GM12878 (cell line): Measurements from ENCODE around the gene RRP1B. TPM values are rescaled to one million over a fixed set of nuclear protein-coding genes. Genes with fewer than 3 reads are reported as not detected.

ENCODE experiments used
- ATAC-seq: fragments of 200-7000 bp; cut with Tn5 transposase; 3 replicates; pipeline ENCODE4 v1.9.1; 2020; ENCODE audit warnings: mild to moderate bottlenecking, moderate library complexity
- BruUV-seq: library from RNA; stranded (reverse); fragments of 400-500 nt; replicated peaks from 2 replicates; lab custom pipeline; 2021; lab: Mats Ljungman, UMichigan
- CTCF ChIA-PET: fragments of 300-600 bp; sonication (Branson Sonifier 250); formaldehyde crosslinking; extraction: SDS; loops from one replicate; lab custom pipeline; 2021; ENCODE audit warnings: inconsistent platforms; lab: Yijun Ruan, JAX
- POLR2A ChIA-PET: fragments of 350-600 bp; formaldehyde crosslinking; extraction: SDS; loops from one replicate; lab custom pipeline; 2021; ENCODE audit warnings: inconsistent platforms; lab: Charles Lee
- RAD21 ChIA-PET: fragments of 300-600 bp; sonication (Branson Sonifier 250); formaldehyde crosslinking; loops from one replicate; lab custom pipeline; 2023; ENCODE audit warnings: antibody characterized with exemption; ENCODE audit not compliant: unreplicated experiment; lab: Charles Lee
- SMC1A ChIA-PET: fragments of 300-600 bp; sonication (Branson Sonifier 250); formaldehyde crosslinking; loops from one replicate; lab custom pipeline; 2023; ENCODE audit not compliant: unreplicated experiment, uncharacterized antibody; lab: Charles Lee
- DNase-seq: peaks from one replicate; pipeline ENCODE4 v3.0.0-alpha.2; 2011; ENCODE audit warnings: low read depth, low spot score
- FAIRE-seq: peaks from 3 replicates; lab custom pipeline; 2011; peaks lifted over from hg19 to GRCh38; lab: Jason Lieb, UNC
- H2AFZ ChIP-seq: 2 replicates; pipeline ENCODE4 v1.6.0; 2011; ENCODE audit warnings: low read depth, low read length, control low read depth; ENCODE audit not compliant: control insufficient read depth
- H3K27ac ChIP-seq: 2 replicates; pipeline ENCODE4 v1.5.1; 2011; ENCODE audit warnings: control low read depth; ENCODE audit not compliant: control insufficient read depth, insufficient read depth
- H3K27me3 ChIP-seq, 2 experiments: replicated peaks in 1 of 2; 2 replicates each; pipeline versions ENCODE4 v1.6.0 to v1.6.1; 2011; ENCODE audit warnings: low read length in 1 of 2; ENCODE audit not compliant: control insufficient read depth in 2 of 2, insufficient read depth in 2 of 2
- H3K36me3 ChIP-seq, 2 experiments: 2 replicates each; pipeline ENCODE4 v1.5.1; 2011; ENCODE audit warnings: low read length in 1 of 2; ENCODE audit not compliant: control insufficient read depth in 2 of 2, insufficient read depth in 2 of 2
- H3K4me1 ChIP-seq: 2 replicates; pipeline ENCODE4 v1.6.1; 2011; ENCODE audit warnings: mild to moderate bottlenecking, low read length, moderate library complexity, mixed read lengths; ENCODE audit not compliant: control insufficient read depth, insufficient read depth
- H3K4me2 ChIP-seq: 2 replicates; pipeline ENCODE4 v1.6.0; 2011; ENCODE audit warnings: control low read depth; ENCODE audit not compliant: control insufficient read depth, insufficient read depth
- H3K4me3 ChIP-seq: fragments of 200-600 bp; sonication (generic); 2 replicates; pipeline ENCODE4 v1.5.1; 2016
- H3K79me2 ChIP-seq: 2 replicates; pipeline ENCODE4 v1.6.0; 2011; ENCODE audit warnings: low read length; ENCODE audit not compliant: control insufficient read depth, insufficient read depth
- H3K9ac ChIP-seq: 2 replicates; pipeline ENCODE4 v1.8.0; 2011; ENCODE audit warnings: low read length, control low read depth, mixed read lengths; ENCODE audit not compliant: control insufficient read depth, insufficient read depth
- H3K9me3 ChIP-seq: replicated peaks from 3 replicates; pipeline ENCODE4 v1.5.1; 2011; ENCODE audit warnings: mild to moderate bottlenecking, low read length; ENCODE audit not compliant: control insufficient read depth, insufficient read depth
- H4K20me1 ChIP-seq: 2 replicates; pipeline ENCODE4 v1.6.0; 2011; ENCODE audit not compliant: control insufficient read depth, insufficient read depth
- BMI1 ChIP-seq: fragments of 450-650 bp; IDR thresholded peaks from 2 replicates; pipeline ENCODE4 v1.6.1; 2016; ENCODE audit warnings: mild to moderate bottlenecking, moderate library complexity, borderline replicate concordance
- DPF2 ChIP-seq: fragments of 450-650 bp; IDR thresholded peaks from 2 replicates; pipeline ENCODE4 v1.6.1; 2017; ENCODE audit warnings: mild to moderate bottlenecking
- FOXM1 ChIP-seq: IDR thresholded peaks from 2 replicates; pipeline ENCODE4 v1.6.1; 2012; ENCODE audit warnings: low read depth, mild to moderate bottlenecking, inconsistent platforms, low read length, moderate library complexity
- MYB ChIP-seq: fragments of 150-350 bp; IDR thresholded peaks from 2 replicates; pipeline ENCODE4 v1.6.1; 2014; ENCODE audit warnings: mild to moderate bottlenecking, low read depth, low read length, borderline replicate concordance
- NFXL1 ChIP-seq: fragments of 450-650 bp; IDR thresholded peaks from 2 replicates; pipeline ENCODE4 v1.6.1; 2017; ENCODE audit warnings: antibody characterized with exemption, mild to moderate bottlenecking, borderline replicate concordance
- SMARCA5 ChIP-seq: fragments of 450-650 bp; IDR thresholded peaks from 2 replicates; pipeline ENCODE4 v1.6.1; 2017; ENCODE audit warnings: mild to moderate bottlenecking
- STAT1 ChIP-seq: fragments of 450-650 bp; conservative IDR thresholded peaks from 2 replicates; pipeline ENCODE4 v1.6.1; 2014; ENCODE audit warnings: antibody characterized with exemption, mild to moderate bottlenecking
- SUPT20H ChIP-seq: IDR thresholded peaks from 2 replicates; pipeline ENCODE4 v1.6.1; 2011; ENCODE audit warnings: low read depth, mild to moderate bottlenecking, low read length, moderate library complexity, borderline replicate concordance; ENCODE audit not compliant: control insufficient read depth
- WGBS: methylation state at CpG from one replicate; pipeline ENCODE4 v1.1.6; 2016; ENCODE audit warnings: low lambda C conversion rate; ENCODE audit not compliant: insufficient replicate concordance, insufficient coverage; ENCODE audit errors: missing lambda C conversion rate; 5-methylcytosine and 5-hydroxymethylcytosine counted together
- in situ Hi-C: fragments of 300-500 bp; cut with MboI; formaldehyde crosslinking; loops from 9 replicates; pipeline ENCODE4 v1.14.3; 2018; ENCODE audit warnings: mixed read lengths
- intact Hi-C: fragments of 100-400 bp; cut with micrococcal nuclease; formaldehyde crosslinking; loops from one replicate; pipeline ENCODE4 v1.14.2; 2022; ENCODE audit not compliant: unreplicated experiment
- polyA plus RNA-seq, 11 experiments: library from polyadenylated mRNA; depleted of rRNA in 4 of 11; unstranded in 6 of 11; stranded (reverse) in 5 of 11; fragments of >200 nt; fragmentation: Nextera tagmentation in 4 of 11; fragmentation: Illumina TruSeq in 1 of 11; extraction: Ambion mirVana in 4 of 11; extraction: Trizol in 1 of 11; gene quantifications; 1 replicate in 1 of 11; 2 replicates in 10 of 11; pipeline versions ENCODE4 v1.2.1 to v1.2.3, GENCODE V29; 2011 to 2016; ENCODE audit warnings: inconsistent platforms in 2 of 11, missing spikeins in 2 of 11, low read depth in 1 of 11
- total RNA-seq, 4 experiments: library from RNA; depleted of rRNA in 3 of 4; stranded (reverse); fragments of >200 nt in 3 of 4; fragmentation: Illumina TruSeq in 1 of 4; extraction: Trizol in 1 of 4; gene quantifications; 2 replicates each; pipeline versions ENCODE4 v1.2.1 to v1.2.3, GENCODE V29; 2013 to 2021
- TF ChIP-seq, protein P1 (sequence below): fragments of 450-650 bp; IDR thresholded peaks from 2 replicates; pipeline ENCODE4 v1.6.1; 2017; ENCODE audit warnings: mild to moderate bottlenecking, moderate library complexity
- TF ChIP-seq, protein P2 (sequence below): IDR thresholded peaks from 2 replicates; pipeline ENCODE4 v1.6.1; 2012; ENCODE audit warnings: mild to moderate bottlenecking, low read depth, low read length
- TF ChIP-seq, protein P3 (sequence below): fragments of 450-650 bp; IDR thresholded peaks from 2 replicates; pipeline ENCODE4 v1.6.1; 2017; ENCODE audit warnings: borderline replicate concordance

The RRP1B gene
- total and polyA plus RNA-seq, 10 of the 15 experiments (the other 5 are each of a cell fraction or from before 2014, with no cell fraction given) = 8.1 to 57.4 (median 38.1) TPM

DNA sequence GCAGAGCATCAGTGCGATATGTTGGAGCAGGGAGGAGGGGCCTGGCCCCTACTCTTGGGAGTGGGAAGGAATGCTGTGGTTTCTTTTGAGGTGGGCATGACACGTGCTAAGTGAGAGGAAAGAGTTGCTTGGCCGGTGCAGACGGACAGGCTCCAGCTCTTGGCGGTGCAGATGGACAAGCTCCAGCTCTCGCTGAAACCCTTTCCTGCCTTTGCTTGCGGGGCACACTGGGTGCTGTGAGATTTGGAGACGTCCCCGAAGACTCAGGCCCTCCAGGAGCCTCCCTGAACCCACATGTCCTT, 75.5 kb downstream of the RRP1B start:
- Histone ChIP-seq H3K79me2 (peaks cover 3% of the 10 kb centered on the region), H2AFZ (no peak overlapping the region), H3K27ac (no peak overlapping the region), H3K4me2 (no peak overlapping the region), H3K9me3 (no peaks in the 10 kb centered on the region), H3K36me3 (peaks cover 9 to 17% of the 10 kb centered on the region in 2 experiments; a peak in 3 of 4 replicates), H3K4me1 (no peaks in the 10 kb centered on the region), H3K9ac (no peak overlapping the region), H3K4me3 (no peak overlapping the region), H3K27me3 (no peaks in the 10 kb centered on the region), H4K20me1 (no peaks in the 10 kb centered on the region; the same call in 1 of the 2 replicates)
- ChIA-PET SMC1A (no interaction called here), POLR2A (no interaction called here), RAD21 (no interaction called here), CTCF (no interaction called here)
- BruUV-seq = no TSS peak
- intact Hi-C loops = no loop called here
- ATAC-seq = no peak
- no peak for FAIRE-seq
- TF ChIP-seq, protein P1, sequence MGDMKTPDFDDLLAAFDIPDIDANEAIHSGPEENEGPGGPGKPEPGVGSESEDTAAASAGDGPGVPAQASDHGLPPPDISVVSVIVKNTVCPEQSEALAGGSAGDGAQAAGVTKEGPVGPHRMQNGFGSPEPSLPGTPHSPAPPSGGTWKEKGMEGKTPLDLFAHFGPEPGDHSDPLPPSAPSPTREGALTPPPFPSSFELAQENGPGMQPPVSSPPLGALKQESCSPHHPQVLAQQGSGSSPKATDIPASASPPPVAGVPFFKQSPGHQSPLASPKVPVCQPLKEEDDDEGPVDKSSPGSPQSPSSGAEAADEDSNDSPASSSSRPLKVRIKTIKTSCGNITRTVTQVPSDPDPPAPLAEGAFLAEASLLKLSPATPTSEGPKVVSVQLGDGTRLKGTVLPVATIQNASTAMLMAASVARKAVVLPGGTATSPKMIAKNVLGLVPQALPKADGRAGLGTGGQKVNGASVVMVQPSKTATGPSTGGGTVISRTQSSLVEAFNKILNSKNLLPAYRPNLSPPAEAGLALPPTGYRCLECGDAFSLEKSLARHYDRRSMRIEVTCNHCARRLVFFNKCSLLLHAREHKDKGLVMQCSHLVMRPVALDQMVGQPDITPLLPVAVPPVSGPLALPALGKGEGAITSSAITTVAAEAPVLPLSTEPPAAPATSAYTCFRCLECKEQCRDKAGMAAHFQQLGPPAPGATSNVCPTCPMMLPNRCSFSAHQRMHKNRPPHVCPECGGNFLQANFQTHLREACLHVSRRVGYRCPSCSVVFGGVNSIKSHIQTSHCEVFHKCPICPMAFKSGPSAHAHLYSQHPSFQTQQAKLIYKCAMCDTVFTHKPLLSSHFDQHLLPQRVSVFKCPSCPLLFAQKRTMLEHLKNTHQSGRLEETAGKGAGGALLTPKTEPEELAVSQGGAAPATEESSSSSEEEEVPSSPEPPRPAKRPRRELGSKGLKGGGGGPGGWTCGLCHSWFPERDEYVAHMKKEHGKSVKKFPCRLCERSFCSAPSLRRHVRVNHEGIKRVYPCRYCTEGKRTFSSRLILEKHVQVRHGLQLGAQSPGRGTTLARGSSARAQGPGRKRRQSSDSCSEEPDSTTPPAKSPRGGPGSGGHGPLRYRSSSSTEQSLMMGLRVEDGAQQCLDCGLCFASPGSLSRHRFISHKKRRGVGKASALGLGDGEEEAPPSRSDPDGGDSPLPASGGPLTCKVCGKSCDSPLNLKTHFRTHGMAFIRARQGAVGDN = no peak
- TF ChIP-seq STAT1 = no peak
- no peak for TF ChIP-seq BMI1
- TF ChIP-seq, protein P2, sequence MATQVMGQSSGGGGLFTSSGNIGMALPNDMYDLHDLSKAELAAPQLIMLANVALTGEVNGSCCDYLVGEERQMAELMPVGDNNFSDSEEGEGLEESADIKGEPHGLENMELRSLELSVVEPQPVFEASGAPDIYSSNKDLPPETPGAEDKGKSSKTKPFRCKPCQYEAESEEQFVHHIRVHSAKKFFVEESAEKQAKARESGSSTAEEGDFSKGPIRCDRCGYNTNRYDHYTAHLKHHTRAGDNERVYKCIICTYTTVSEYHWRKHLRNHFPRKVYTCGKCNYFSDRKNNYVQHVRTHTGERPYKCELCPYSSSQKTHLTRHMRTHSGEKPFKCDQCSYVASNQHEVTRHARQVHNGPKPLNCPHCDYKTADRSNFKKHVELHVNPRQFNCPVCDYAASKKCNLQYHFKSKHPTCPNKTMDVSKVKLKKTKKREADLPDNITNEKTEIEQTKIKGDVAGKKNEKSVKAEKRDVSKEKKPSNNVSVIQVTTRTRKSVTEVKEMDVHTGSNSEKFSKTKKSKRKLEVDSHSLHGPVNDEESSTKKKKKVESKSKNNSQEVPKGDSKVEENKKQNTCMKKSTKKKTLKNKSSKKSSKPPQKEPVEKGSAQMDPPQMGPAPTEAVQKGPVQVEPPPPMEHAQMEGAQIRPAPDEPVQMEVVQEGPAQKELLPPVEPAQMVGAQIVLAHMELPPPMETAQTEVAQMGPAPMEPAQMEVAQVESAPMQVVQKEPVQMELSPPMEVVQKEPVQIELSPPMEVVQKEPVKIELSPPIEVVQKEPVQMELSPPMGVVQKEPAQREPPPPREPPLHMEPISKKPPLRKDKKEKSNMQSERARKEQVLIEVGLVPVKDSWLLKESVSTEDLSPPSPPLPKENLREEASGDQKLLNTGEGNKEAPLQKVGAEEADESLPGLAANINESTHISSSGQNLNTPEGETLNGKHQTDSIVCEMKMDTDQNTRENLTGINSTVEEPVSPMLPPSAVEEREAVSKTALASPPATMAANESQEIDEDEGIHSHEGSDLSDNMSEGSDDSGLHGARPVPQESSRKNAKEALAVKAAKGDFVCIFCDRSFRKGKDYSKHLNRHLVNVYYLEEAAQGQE = no peak
- no peak for TF ChIP-seq SUPT20H
- no peak for TF ChIP-seq DPF2
- no peak for TF ChIP-seq NFXL1
- TF ChIP-seq, protein P3, sequence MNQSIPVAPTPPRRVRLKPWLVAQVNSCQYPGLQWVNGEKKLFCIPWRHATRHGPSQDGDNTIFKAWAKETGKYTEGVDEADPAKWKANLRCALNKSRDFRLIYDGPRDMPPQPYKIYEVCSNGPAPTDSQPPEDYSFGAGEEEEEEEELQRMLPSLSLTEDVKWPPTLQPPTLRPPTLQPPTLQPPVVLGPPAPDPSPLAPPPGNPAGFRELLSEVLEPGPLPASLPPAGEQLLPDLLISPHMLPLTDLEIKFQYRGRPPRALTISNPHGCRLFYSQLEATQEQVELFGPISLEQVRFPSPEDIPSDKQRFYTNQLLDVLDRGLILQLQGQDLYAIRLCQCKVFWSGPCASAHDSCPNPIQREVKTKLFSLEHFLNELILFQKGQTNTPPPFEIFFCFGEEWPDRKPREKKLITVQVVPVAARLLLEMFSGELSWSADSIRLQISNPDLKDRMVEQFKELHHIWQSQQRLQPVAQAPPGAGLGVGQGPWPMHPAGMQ = no peak
- TF ChIP-seq SMARCA5 = no peak
- no peak for TF ChIP-seq FOXM1
- TF ChIP-seq MYB = no peak
- no peak for DNase-seq
- 94% methylated on average over 9 of the region's 9 CpGs for WGBS
- in situ Hi-C loops = no loop called here
